T-helper 1 cell treated with Interleukin-12 subunit alpha and Interleukin-12 subunit beta and Interleukin-4 antibody, amounts not matched to agents 30 μg/mL and 1 μg/mL, for 36 hours (primary cell): ENCODE measurements around the gene IBTK.
"Not testable (repeated sequence)": the region's sequence is repeated elsewhere in the genome, so short reads cannot be mapped to it uniquely, and the experiment has no call there.

ENCODE experiments used
- H3K27ac Mint-ChIP-seq: one replicate; pipeline ENCODE4 v1.8.0; 2021; ENCODE audit warnings: mild to moderate bottlenecking, mixed read lengths
- H3K27me3 Mint-ChIP-seq: one replicate; pipeline ENCODE4 v1.8.0; 2021; ENCODE audit warnings: low read depth, mixed read lengths
- H3K36me3 Mint-ChIP-seq: one replicate; pipeline ENCODE4 v1.8.0; 2021; ENCODE audit warnings: low read depth, mixed read lengths
- H3K4me1 Mint-ChIP-seq: one replicate; pipeline ENCODE4 v1.8.0; 2021; ENCODE audit warnings: low read depth, mixed read lengths
- H3K4me3 Mint-ChIP-seq: one replicate; pipeline ENCODE4 v1.8.0; 2021; ENCODE audit warnings: mild to moderate bottlenecking, moderate library complexity, mixed read lengths
- H3K9me3 Mint-ChIP-seq: one replicate; pipeline ENCODE4 v1.8.0; 2021; ENCODE audit warnings: mixed read lengths

IBTK gene

DNA sequence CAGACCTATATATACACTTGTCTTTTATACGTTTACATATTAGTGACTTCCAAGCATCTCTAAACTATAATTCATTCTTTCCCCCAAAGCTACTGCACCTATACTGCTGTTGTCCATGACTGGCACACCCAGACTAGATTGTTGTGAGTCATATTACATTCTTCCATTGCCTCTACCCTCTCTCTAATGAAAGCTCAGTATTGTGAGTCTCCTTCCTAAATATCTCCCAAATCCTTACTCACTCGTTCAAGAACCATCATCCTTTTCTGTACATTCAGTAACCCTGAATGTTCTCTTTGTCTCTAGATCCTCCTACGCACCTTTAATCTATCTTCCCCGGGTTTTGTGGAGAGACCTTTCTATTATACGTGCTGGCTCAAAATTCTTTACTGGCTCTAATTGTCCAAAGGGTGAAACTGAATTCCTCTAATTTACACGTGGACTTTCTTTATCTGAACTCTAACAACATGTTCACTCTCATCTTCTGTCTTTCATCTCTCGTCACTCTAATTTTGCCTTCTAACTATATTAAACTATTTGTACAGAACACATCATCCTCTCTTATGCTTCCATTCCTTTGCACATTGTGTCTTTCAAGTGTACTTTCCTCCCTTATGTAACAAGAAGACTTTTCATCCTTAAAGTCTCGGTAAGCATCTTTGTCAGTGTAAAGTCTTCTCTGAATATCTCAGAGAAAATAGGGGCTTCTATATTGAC lies 109.3 kb downstream of the IBTK start:
- Mint-ChIP-seq H3K27ac (no peak overlapping the region), H3K4me3 (no peak overlapping the region), H3K36me3 (no peaks in the 10 kb centered on the region), H3K27me3 (no peaks in the 10 kb centered on the region), H3K4me1 (no peaks in the 10 kb centered on the region), H3K9me3 (no peaks in the 10 kb centered on the region)

DNA sequence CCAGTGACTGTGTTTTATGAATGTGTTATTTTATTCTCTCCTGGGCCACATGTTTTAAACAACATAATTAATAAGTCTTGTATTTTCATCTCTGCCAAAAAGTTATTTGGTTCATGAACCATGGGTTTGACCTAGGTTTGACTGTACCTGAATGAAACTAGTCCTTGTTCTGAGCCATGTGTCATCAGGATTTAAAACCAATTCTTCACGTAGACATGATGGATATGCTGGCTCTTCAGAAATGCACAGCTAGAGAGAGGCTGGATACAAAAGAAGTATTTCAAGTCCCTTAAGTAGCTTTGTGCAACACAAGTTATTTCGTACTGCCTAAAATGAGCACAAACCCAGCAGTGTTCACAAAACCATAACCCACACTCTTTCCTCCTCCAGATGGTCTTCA lies 116.1 kb downstream of the IBTK start:
- no peaks in the 10 kb centered on the region for H3K36me3 Mint-ChIP-seq
- H3K27me3 Mint-ChIP-seq: no peaks in the 10 kb centered on the region

DNA sequence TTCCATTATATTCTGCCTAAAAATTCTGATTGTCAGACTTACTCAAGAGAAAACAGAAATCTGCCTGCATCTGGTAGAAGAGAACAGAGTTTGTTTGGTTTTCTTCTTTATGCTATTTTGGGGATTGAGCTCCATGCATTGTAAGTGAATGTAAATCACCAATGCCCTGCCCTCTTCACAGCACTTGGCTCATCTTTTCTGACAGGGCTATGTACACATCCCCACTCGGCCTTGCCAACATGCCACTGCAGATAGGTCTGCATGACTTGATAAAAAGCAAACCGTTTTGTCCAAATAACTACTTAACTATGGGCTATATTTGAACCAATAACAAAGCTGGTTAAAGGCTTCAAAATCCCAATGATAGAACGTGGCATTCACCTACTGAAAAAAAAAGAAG lies 117.7 kb downstream of the IBTK start:
- H3K4me3 Mint-ChIP-seq: no peak overlapping the region
- no peak overlapping the region for H3K27ac Mint-ChIP-seq
- no peaks in the 10 kb centered on the region for H3K36me3 Mint-ChIP-seq
- peaks cover 10% of the 10 kb centered on the region for H3K9me3 Mint-ChIP-seq
- H3K27me3 Mint-ChIP-seq: no peaks in the 10 kb centered on the region
- no peaks in the 10 kb centered on the region for H3K4me1 Mint-ChIP-seq

More for the DNA sequence above, 116.1 kb downstream of the IBTK start:
- Mint-ChIP-seq H3K9me3 (peaks cover 10% of the 10 kb centered on the region), H3K27ac (no peak overlapping the region), H3K4me3 (no peak overlapping the region), H3K4me1 (no peaks in the 10 kb centered on the region)

DNA sequence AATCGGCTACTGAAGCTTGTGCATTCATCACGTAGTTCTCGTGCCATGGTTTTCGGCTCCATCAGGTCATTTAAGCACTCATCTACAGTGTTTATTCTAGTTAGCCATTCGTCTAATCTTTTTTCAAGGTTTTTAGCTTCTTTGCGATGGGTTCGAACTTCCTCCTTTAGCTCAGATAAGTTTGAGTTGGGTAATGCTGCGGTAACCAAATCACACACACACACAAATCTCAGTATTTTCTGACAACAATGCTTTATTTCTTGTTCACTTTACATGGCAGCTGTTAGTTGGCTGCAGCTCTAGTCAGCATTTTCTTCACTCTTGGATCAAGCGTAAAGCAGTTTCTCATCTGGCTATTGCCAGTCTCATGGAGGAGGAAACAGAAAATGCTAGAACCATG lies 118.6 kb downstream of the IBTK start:
- H3K36me3 Mint-ChIP-seq, H3K9me3 Mint-ChIP-seq, H3K4me1 Mint-ChIP-seq, H3K27ac Mint-ChIP-seq, H3K4me3 Mint-ChIP-seq, H3K27me3 Mint-ChIP-seq: not testable (repeated sequence)

DNA sequence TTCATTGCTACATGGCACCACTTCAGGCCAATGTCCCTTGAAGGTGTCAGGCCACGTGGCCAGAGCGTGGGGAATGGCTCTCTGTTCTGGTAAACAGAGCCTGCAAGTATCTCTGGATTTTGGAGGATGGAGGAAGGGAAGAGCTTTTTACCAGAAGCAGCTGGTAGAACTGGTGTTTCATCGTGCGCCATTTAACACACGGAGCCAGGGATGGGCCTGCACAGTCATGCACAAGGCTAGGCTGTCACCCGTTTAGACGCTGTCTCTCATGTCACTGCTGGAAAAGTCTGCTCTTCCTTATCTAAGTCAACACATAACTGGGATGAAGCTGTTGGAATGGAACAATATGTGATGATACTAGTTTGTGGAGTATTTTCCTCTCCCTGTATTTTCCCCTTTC lies 123.9 kb downstream of the IBTK start:
- no peak overlapping the region for H3K27ac Mint-ChIP-seq
- H3K27me3 Mint-ChIP-seq: no peaks in the 10 kb centered on the region
- no peaks in the 10 kb centered on the region for H3K4me1 Mint-ChIP-seq
- H3K4me3 Mint-ChIP-seq: no peak overlapping the region
- H3K36me3 Mint-ChIP-seq: no peaks in the 10 kb centered on the region
- peaks cover 6% of the 10 kb centered on the region for H3K9me3 Mint-ChIP-seq
